Testis (tissue), 3 donors: ENCODE measurements around the gene OR9Q1. TPM values are rescaled to one million over a fixed set of nuclear protein-coding genes. Genes with fewer than 3 reads are reported as not detected.

Experiments
- DNase-seq: peaks from one replicate; pipeline ENCODE4 v3.0.0-alpha.2; 2019
- H3K27ac ChIP-seq, 2 donors: fragments of 200-600 bp; sonication (generic); one replicate each; pipeline ENCODE4 v1.5.1; 2019
- H3K27me3 ChIP-seq: fragments of 200-600 bp; sonication (generic); one replicate; pipeline ENCODE4 v1.5.1; 2019
- H3K36me3 ChIP-seq: fragments of 200-600 bp; sonication (generic); one replicate; pipeline ENCODE4 v1.5.1; 2017; ENCODE audit warnings: low read depth; ENCODE audit errors: missing control alignments
- H3K4me1 ChIP-seq: fragments of 200-600 bp; sonication (generic); one replicate; pipeline ENCODE4 v1.5.1; 2019
- H3K4me3 ChIP-seq, 2 donors: fragments of 200-600 bp; sonication (generic); one replicate each; pipeline ENCODE4 v1.5.1; 2017 to 2019
- H3K9me3 ChIP-seq: fragments of 200-600 bp; sonication (generic); one replicate; pipeline ENCODE4 v1.5.1; 2017
- POLR2A ChIP-seq: fragments of 450-650 bp; IDR thresholded peaks from one replicate; pipeline ENCODE4 v1.6.1; 2017; ENCODE audit warnings: antibody characterized with exemption, mild to moderate bottlenecking, moderate library complexity
- WGBS, 2 donors: methylation state at CpG; one replicate each; pipeline ENCODE4 v1.1.5; 2018; 5-methylcytosine and 5-hydroxymethylcytosine counted together
- intact Hi-C: fragments of 100-400 bp; cut with DNase I; formaldehyde crosslinking; loops from one replicate; pipeline ENCODE4 v1.15.1; 2023; ENCODE audit warnings: low total_unique reads
- polyA plus RNA-seq: library from polyadenylated mRNA; stranded (reverse); fragments of 350-450 nt; fragmentation: Illumina TruSeq; extraction: RNeasy Lipid Tissue Mini Kit (QIAGEN cat#74804); gene quantifications from one replicate; pipeline ENCODE4 v1.2.3, GENCODE V29; 2014; ENCODE audit warnings: low read depth, low replicate concordance; ENCODE audit not compliant: insufficient read depth
- total RNA-seq, 2 donors: library from RNA; depleted of rRNA; stranded (reverse); fragments of >200 nt; gene quantifications; one replicate each; pipeline ENCODE4 v1.2.3, GENCODE V29; 2016
- TF ChIP-seq, protein P1 (sequence below), 3 experiments: fragments of 450-650 bp in 2 of 3; fragments of 200-600 bp in 1 of 3; sonication (generic) in 1 of 3; IDR thresholded peaks; one replicate each; pipeline ENCODE4 v1.5.1; 2016 to 2019; ENCODE audit warnings: antibody characterized with exemption in 3 of 3, mild to moderate bottlenecking in 2 of 3, moderate library complexity in 1 of 3

The OR9Q1 gene
- total and polyA plus RNA-seq, 3 donors from 2014 or later, result 0.12 to 0.71 (median 0.15) TPM

DNA sequence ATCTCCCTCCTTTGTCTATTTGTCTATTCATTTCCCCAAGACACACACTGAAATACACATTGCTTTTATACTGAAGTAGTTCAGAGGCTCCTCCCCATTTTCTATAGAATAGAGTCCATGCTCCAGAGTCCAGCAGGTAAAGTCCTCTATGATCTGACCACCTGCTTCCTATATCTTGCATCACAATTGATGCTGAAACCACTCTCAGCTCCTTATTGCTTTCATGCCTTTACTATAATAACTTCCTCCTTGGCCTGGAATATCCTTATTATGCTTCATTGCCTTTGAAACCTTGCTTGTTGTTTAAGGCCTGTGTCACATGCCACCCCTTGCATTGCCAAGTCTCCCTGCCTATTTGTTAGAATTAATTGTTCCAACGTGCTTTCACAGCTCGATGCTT, 19.7 kb downstream of the OR9Q1 start:
- H3K27ac ChIP-seq, result no peak overlapping the region
- no peaks in the 10 kb centered on the region for H3K36me3 ChIP-seq
- no peaks in the 10 kb centered on the region for H3K4me1 ChIP-seq
- DNase-seq, result no peak
- TF ChIP-seq, protein P1, sequence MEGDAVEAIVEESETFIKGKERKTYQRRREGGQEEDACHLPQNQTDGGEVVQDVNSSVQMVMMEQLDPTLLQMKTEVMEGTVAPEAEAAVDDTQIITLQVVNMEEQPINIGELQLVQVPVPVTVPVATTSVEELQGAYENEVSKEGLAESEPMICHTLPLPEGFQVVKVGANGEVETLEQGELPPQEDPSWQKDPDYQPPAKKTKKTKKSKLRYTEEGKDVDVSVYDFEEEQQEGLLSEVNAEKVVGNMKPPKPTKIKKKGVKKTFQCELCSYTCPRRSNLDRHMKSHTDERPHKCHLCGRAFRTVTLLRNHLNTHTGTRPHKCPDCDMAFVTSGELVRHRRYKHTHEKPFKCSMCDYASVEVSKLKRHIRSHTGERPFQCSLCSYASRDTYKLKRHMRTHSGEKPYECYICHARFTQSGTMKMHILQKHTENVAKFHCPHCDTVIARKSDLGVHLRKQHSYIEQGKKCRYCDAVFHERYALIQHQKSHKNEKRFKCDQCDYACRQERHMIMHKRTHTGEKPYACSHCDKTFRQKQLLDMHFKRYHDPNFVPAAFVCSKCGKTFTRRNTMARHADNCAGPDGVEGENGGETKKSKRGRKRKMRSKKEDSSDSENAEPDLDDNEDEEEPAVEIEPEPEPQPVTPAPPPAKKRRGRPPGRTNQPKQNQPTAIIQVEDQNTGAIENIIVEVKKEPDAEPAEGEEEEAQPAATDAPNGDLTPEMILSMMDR (IDR thresholded peaks at IDR 0.05), result no peak
- no peak for TF ChIP-seq POLR2A
- H3K9me3 ChIP-seq, result no peaks in the 10 kb centered on the region
- no peak overlapping the region for H3K4me3 ChIP-seq
- intact Hi-C loops, result no loop called here
- no peaks in the 10 kb centered on the region for H3K27me3 ChIP-seq
- WGBS, 2 donors, result 84 to 87% methylated on average over 2 of the region's 2 CpGs

DNA sequence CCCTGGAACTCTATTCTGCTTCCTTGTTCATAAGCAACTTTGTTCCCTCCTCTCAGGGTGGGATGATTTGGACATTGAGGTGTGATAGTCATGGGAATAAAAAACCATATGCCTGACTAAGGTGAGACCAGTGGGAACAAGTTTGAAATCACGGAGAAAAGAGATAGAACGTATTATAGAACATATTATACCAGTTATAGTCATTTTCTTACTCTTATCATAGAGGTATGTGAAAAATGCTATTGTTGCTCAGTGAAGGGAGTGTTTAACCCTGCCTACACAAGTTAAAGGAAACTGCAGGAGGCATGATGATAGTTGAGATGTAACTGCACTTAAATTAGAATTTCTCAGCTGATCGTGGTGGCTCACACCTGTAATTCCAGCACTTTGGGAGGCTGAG, 22.6 kb downstream of the OR9Q1 start:
- Histone ChIP-seq H3K9me3 (no peaks in the 10 kb centered on the region), H3K4me1 (no peaks in the 10 kb centered on the region), H3K27me3 (no peaks in the 10 kb centered on the region), H3K4me3 (no peak overlapping the region), H3K27ac (no peak overlapping the region), H3K36me3 (no peaks in the 10 kb centered on the region)
- TF ChIP-seq, protein P1 (IDR thresholded peaks at IDR 0.05), result no peak
- TF ChIP-seq POLR2A, result no peak
- WGBS, 2 donors, result 56 to 70% methylated on average over 3 of the region's 3 CpGs
- intact Hi-C loops, result no loop called here
- DNase-seq, result no peak

DNA sequence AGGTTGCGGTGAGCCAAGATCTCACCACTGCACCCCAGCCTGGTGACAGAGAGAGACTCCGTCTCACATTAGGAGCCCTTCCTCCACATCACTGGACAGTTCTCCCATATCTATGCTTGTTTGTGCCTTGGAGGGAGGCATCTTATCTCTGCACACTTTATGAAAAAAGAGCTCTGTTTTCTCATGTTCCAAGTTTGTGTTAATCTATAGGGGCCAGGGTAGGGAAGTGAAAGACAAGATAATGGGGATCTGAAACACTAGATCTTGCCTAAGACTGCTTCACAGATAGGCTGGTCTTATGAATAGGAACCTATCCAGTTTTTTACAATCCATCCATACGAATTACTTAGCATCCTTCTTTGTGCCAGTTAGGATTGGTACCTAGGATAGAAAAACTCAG, 24.1 kb downstream of the OR9Q1 start:
- TF ChIP-seq, protein P1 (IDR thresholded peaks at IDR 0.05), result no peak
- no peak for TF ChIP-seq POLR2A
- Histone ChIP-seq H3K4me1 (no peaks in the 10 kb centered on the region), H3K27ac (no peak overlapping the region), H3K27me3 (no peaks in the 10 kb centered on the region), H3K4me3 (no peak overlapping the region), H3K36me3 (no peaks in the 10 kb centered on the region), H3K9me3 (no peaks in the 10 kb centered on the region)
- WGBS, 2 donors, result 76 to 86% methylated on average over 3 of the region's 3 CpGs
- intact Hi-C loops, result no loop called here
- DNase-seq, result no peak

DNA sequence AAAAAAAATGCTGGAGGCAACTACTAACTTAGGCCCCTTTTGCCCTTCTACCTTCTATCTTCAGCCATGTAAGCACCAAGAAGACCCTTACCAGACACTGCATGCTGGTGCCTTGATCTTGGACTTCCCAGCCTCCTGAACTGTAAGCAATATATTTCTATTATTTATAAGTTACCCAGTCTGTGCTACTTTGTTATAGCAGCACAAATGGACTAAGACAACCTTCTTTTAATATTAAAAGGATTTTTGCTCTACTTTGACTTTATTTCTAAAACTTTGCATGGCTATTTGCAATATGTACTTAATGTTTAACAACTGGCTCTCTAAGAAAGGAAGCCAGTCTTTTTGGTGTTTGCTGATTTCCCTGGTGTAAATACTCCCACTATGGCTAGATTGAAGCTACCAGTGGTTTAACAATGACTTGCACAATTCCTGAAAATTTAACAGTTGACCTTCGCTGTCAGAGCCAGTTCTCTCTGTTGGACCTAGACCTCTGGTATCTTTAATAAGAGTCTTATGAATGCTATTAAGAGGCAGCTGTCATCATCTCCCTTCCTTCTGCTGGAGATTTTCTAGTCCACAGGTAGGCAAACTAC, 32.2 kb downstream of the OR9Q1 start:
- 79 to 83% methylated on average over 1 of the region's 1 CpG for WGBS, 2 donors
- TF ChIP-seq, protein P1 (IDR thresholded peaks at IDR 0.05), result no peak
- no peak for TF ChIP-seq POLR2A
- intact Hi-C loops, result no loop called here

DNA sequence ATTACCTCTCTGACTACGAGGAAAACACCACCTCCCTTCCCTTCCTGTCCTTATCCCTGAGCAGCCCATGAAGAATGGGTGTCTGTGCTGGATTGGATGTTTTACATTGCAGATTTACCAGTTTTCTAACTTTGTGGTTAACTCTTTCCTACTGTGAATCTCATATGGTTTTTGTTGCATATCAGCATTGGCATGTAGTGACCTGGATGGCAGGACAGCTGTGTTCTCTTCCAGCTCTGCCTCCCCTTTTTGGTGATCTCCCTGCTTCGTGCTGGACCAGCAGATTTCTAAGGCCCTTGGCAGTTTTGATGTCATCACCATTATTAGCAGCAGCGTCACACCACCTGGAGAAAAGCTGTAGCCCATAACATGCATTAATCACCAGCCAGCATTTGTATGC, 33.8 kb downstream of the OR9Q1 start:
- TF ChIP-seq POLR2A, result no peak
- TF ChIP-seq, protein P1 (IDR thresholded peaks at IDR 0.05), result no peak

More for the DNA sequence above, 32.2 kb downstream of the OR9Q1 start:
- Histone ChIP-seq H3K9me3 (no peaks in the 10 kb centered on the region), H3K27me3 (no peaks in the 10 kb centered on the region), H3K27ac (no peak overlapping the region), H3K36me3 (no peaks in the 10 kb centered on the region), H3K4me3 (no peak overlapping the region), H3K4me1 (peaks cover 15% of the 10 kb centered on the region)
- DNase-seq, result no peak

More for the DNA sequence above, 33.8 kb downstream of the OR9Q1 start:
- H3K27me3 ChIP-seq, result no peaks in the 10 kb centered on the region
- 72 to 75% methylated on average over 3 of the region's 3 CpGs for WGBS, 2 donors
- no peak overlapping the region for H3K4me3 ChIP-seq
- peaks cover 25% of the 10 kb centered on the region for H3K4me1 ChIP-seq
- intact Hi-C loops, result no loop called here
- DNase-seq, result no peak
- peak overlapping the region in 1 of 2 donors; percentile 27 for H3K27ac ChIP-seq
- no peaks in the 10 kb centered on the region for H3K36me3 ChIP-seq
- no peaks in the 10 kb centered on the region for H3K9me3 ChIP-seq
